ENCODE measurements around the gene RPL22. TPM values are rescaled to one million over a fixed set of nuclear protein-coding genes. Genes with fewer than 3 reads are reported as not detected.

The RPL22 gene
- total and polyA plus RNA-seq, 2 of the 13 experiments (the other 11 are each of a cell fraction or from before 2014, with no cell fraction given): 214 to 545 TPM

GRCh38 chr1:6199298-6200187 is at the start of gene RPL22 (continued):
- TF ChIP-seq E2F1 (CRISPR knock-in tag; IDR thresholded peaks at IDR 0.05) (no peak), SNAI1 (CRISPR knock-in tag; IDR thresholded peaks at IDR 0.05; ENCODE audit: borderline replicate concordance) (no peak), MYPOP (CRISPR knock-in tag; IDR thresholded peaks at IDR 0.05) (peak; percentile 95), EHMT2 (IDR thresholded peaks at IDR 0.05; ENCODE audit: borderline replicate concordance, low read depth, low read length) (no peak), PREB (CRISPR knock-in tag; IDR thresholded peaks at IDR 0.05) (peak; percentile 53; the same call in 1 of the 2 replicates), U2AF2 (IDR thresholded peaks at IDR 0.05; ENCODE audit: low read depth, low read length) (no peak), MZF1 (CRISPR knock-in tag; IDR thresholded peaks at IDR 0.05; ENCODE audit: borderline replicate concordance) (no peak), ZNF670 (CRISPR knock-in tag; IDR thresholded peaks at IDR 0.05; ENCODE audit: borderline replicate concordance) (peak; percentile 87; the same call in 1 of the 2 replicates), E2F5 (CRISPR knock-in tag; conservative IDR thresholded peaks at IDR 0.05) (no peak; the same call in 1 of the 2 replicates), ZNF761 (CRISPR knock-in tag; conservative IDR thresholded peaks at IDR 0.05) (peak; percentile 86), KLF12 (CRISPR knock-in tag; IDR thresholded peaks at IDR 0.05; ENCODE audit: borderline replicate concordance) (peak; percentile 99), AHR (CRISPR knock-in tag; IDR thresholded peaks at IDR 0.05) (peak; percentile 96), ZNF572 (CRISPR knock-in tag; IDR thresholded peaks at IDR 0.05) (0 out of 2 replicates have a peak, but pooled peaks have one; percentile 39), RAD51 (IDR thresholded peaks at IDR 0.05; ENCODE audit: borderline replicate concordance) (no peak), U2AF1 (optimal IDR thresholded peaks at IDR 0.05; ENCODE audit: low read depth, low read length) (no peak), ZBTB14 (CRISPR knock-in tag; IDR thresholded peaks at IDR 0.05) (no peak), MAZ (IDR thresholded peaks at IDR 0.05; ENCODE audit: borderline replicate concordance, low read depth, low read length) (no peak), MAZ (CRISPR knock-in tag; IDR thresholded peaks at IDR 0.05; ENCODE audit: low read depth) (0 out of 2 replicates have a peak, but pooled peaks have one; percentile 75), GMEB2 (CRISPR knock-in tag; IDR thresholded peaks at IDR 0.05; ENCODE audit: low read depth) (peak; percentile 95)
